ENCODE measurements around the gene CCDC85A. TPM values are rescaled to one million over a fixed set of nuclear protein-coding genes. Genes with fewer than 3 reads are reported as not detected.

Gene CCDC85A
- polyA plus RNA-seq, 1 of the 3 experiments (the other 2 are of a cell fraction): 48.7 TPM

DNA sequence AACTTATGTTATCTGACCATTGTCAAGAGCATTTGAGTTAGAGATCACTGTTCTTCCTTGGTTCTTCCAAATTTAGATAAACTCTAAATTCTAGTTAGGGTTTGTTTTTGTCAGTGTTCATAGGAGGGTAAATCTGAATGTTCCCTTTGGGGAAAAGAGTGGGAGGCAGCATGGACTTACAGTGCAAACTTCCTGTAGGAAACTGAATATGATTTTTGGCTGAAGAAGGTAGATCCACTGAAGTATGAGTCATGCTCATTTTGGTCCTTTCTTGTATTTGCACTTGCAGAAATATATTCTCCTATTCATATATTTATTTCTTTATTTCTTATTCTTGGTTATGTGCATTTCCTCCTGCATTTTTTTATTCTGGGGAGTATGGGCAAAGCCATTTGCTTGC, 27.3 kb downstream of the CCDC85A start:
- Histone ChIP-seq H3K79me2 (ENCODE audit: insufficient read depth) (peaks cover 100% of the 10 kb centered on the region), H3K4me3 (ENCODE audit: low read depth in 2 of 2, low read length in 1 of 2) (no peak overlapping the region), H3K4me1 (ENCODE audit: control insufficient read depth in 1 of 2, insufficient read depth in 2 of 2, low read depth in 1 of 2, low read length in 1 of 2) (peaks cover 0 to 24% of the 10 kb centered on the region in 2 experiments; a peak in 1 of 4 replicates), H2AFZ (ENCODE audit: low read depth) (no peak overlapping the region), H3K9ac (no peak overlapping the region), H3K36me3 (replicated peaks in 1 of 2; ENCODE audit: control insufficient read depth in 1 of 2, insufficient read depth in 2 of 2, low read length in 1 of 2) (peaks cover 14 to 71% of the 10 kb centered on the region in 2 experiments), H3K9me3 (no peaks in the 10 kb centered on the region), H3K27ac (ENCODE audit: low read depth in 2 of 2, low read length in 1 of 2) (peak overlapping the region in 1 of 2 experiments; percentile 33; a peak in 1 of 4 replicates), H3K4me2 (no peak overlapping the region), H3F3A (replicated peaks; ENCODE audit: insufficient read depth) (peaks cover 53% of the 10 kb centered on the region), H3K9me2 (no peaks in the 10 kb centered on the region), H3K27me3 (ENCODE audit: insufficient read depth) (no peaks in the 10 kb centered on the region), H4K20me1 (ENCODE audit: insufficient read depth) (peaks cover 74% of the 10 kb centered on the region)
- CTCF ChIA-PET: no interaction called here
- no peak for DNase-seq
- POLR2A ChIA-PET: no interaction called here
- TF ChIP-seq FOXJ3 (CRISPR knock-in tag; IDR thresholded peaks at IDR 0.05) (no peak), RCOR1 (IDR thresholded peaks at IDR 0.05; ENCODE audit: low read length) (no peak), EZH2phosphoT487 (IDR thresholded peaks at IDR 0.05; ENCODE audit: borderline replicate concordance, low read depth) (no peak), JUND (IDR thresholded peaks at IDR 0.05) (no peak), ELF1 (IDR thresholded peaks at IDR 0.05) (no peak), FOSL2 (IDR thresholded peaks at IDR 0.05; ENCODE audit: borderline replicate concordance, low read depth) (no peak), RFX5 (IDR thresholded peaks at IDR 0.05; ENCODE audit: low read length) (no peak), YY1 (IDR thresholded peaks at IDR 0.05; ENCODE audit: low read depth) (no peak), NFIC (IDR thresholded peaks at IDR 0.05; ENCODE audit: borderline replicate concordance) (no peak), CHD2 (IDR thresholded peaks at IDR 0.05; ENCODE audit: low read length, partially characterized antibody) (no peak), EP300 (IDR thresholded peaks at IDR 0.05; ENCODE audit: borderline replicate concordance in 1 of 2, low read depth in 1 of 2, low read length in 1 of 2) (no peak), MEF2A (IDR thresholded peaks at IDR 0.05; ENCODE audit: borderline replicate concordance, low read depth) (no peak)
- TF ChIP-seq, protein P1, sequence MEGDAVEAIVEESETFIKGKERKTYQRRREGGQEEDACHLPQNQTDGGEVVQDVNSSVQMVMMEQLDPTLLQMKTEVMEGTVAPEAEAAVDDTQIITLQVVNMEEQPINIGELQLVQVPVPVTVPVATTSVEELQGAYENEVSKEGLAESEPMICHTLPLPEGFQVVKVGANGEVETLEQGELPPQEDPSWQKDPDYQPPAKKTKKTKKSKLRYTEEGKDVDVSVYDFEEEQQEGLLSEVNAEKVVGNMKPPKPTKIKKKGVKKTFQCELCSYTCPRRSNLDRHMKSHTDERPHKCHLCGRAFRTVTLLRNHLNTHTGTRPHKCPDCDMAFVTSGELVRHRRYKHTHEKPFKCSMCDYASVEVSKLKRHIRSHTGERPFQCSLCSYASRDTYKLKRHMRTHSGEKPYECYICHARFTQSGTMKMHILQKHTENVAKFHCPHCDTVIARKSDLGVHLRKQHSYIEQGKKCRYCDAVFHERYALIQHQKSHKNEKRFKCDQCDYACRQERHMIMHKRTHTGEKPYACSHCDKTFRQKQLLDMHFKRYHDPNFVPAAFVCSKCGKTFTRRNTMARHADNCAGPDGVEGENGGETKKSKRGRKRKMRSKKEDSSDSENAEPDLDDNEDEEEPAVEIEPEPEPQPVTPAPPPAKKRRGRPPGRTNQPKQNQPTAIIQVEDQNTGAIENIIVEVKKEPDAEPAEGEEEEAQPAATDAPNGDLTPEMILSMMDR (IDR thresholded peaks at IDR 0.05): no peak
- TF ChIP-seq, protein P2, sequence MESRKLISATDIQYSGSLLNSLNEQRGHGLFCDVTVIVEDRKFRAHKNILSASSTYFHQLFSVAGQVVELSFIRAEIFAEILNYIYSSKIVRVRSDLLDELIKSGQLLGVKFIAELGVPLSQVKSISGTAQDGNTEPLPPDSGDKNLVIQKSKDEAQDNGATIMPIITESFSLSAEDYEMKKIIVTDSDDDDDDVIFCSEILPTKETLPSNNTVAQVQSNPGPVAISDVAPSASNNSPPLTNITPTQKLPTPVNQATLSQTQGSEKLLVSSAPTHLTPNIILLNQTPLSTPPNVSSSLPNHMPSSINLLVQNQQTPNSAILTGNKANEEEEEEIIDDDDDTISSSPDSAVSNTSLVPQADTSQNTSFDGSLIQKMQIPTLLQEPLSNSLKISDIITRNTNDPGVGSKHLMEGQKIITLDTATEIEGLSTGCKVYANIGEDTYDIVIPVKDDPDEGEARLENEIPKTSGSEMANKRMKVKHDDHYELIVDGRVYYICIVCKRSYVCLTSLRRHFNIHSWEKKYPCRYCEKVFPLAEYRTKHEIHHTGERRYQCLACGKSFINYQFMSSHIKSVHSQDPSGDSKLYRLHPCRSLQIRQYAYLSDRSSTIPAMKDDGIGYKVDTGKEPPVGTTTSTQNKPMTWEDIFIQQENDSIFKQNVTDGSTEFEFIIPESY (IDR thresholded peaks at IDR 0.05; ENCODE audit: borderline replicate concordance, low read depth): no peak
- TF ChIP-seq, protein P3, sequence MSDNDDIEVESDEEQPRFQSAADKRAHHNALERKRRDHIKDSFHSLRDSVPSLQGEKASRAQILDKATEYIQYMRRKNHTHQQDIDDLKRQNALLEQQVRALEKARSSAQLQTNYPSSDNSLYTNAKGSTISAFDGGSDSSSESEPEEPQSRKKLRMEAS (IDR thresholded peaks at IDR 0.05; ENCODE audit: low read depth): no peak

DNA sequence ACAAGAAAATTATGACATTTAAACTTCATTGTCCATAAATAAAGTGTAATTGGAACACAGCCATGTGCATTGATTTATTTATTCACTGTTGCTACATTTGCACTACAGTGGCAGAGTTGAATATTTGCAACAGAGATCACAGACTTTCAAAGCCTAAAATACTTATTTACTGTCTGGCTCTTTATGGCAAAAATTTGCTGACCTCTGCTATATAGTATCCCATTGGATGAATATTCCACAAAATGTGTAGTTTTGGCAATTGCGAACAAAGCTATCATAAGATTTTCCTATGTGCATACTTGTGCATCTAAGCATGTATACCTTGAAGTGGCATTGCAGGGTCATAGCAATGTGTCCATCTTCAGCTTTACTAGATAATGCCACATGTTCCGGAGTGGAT, 32.1 kb downstream of the CCDC85A start:
- DNase-seq: no peak
- Histone ChIP-seq H3K79me2 (ENCODE audit: insufficient read depth) (peaks cover 100% of the 10 kb centered on the region), H3K36me3 (replicated peaks in 1 of 2; ENCODE audit: control insufficient read depth in 1 of 2, insufficient read depth in 2 of 2, low read length in 1 of 2) (peaks cover 5 to 78% of the 10 kb centered on the region in 2 experiments), H3F3A (replicated peaks; ENCODE audit: insufficient read depth) (peaks cover 53% of the 10 kb centered on the region), H3K4me1 (ENCODE audit: control insufficient read depth in 1 of 2, insufficient read depth in 2 of 2, low read depth in 1 of 2, low read length in 1 of 2) (peaks cover 0 to 7% of the 10 kb centered on the region in 2 experiments; a peak in 1 of 4 replicates), H3K27me3 (ENCODE audit: insufficient read depth) (no peaks in the 10 kb centered on the region), H3K4me2 (peak overlapping the region; percentile 35; the same call in 1 of the 2 replicates), H3K4me3 (ENCODE audit: low read depth in 2 of 2, low read length in 1 of 2) (peak overlapping the region in 1 of 2 experiments; percentile 19; a peak in 1 of 4 replicates), H3K9ac (no peak overlapping the region), H3K27ac (ENCODE audit: low read depth in 2 of 2, low read length in 1 of 2) (peak overlapping the region in 1 of 2 experiments; percentile 33; a peak in 1 of 4 replicates), H2AFZ (ENCODE audit: low read depth) (no peak overlapping the region), H3K9me3 (no peaks in the 10 kb centered on the region), H4K20me1 (ENCODE audit: insufficient read depth) (peaks cover 88% of the 10 kb centered on the region), H3K9me2 (no peaks in the 10 kb centered on the region)
- WGBS (ENCODE audit: low lambda C conversion rate): 82% methylated on average over 2 of the region's 2 CpGs
- POLR2A ChIA-PET: no interaction called here
- CTCF ChIA-PET: no interaction called here
- TF ChIP-seq, protein P4, sequence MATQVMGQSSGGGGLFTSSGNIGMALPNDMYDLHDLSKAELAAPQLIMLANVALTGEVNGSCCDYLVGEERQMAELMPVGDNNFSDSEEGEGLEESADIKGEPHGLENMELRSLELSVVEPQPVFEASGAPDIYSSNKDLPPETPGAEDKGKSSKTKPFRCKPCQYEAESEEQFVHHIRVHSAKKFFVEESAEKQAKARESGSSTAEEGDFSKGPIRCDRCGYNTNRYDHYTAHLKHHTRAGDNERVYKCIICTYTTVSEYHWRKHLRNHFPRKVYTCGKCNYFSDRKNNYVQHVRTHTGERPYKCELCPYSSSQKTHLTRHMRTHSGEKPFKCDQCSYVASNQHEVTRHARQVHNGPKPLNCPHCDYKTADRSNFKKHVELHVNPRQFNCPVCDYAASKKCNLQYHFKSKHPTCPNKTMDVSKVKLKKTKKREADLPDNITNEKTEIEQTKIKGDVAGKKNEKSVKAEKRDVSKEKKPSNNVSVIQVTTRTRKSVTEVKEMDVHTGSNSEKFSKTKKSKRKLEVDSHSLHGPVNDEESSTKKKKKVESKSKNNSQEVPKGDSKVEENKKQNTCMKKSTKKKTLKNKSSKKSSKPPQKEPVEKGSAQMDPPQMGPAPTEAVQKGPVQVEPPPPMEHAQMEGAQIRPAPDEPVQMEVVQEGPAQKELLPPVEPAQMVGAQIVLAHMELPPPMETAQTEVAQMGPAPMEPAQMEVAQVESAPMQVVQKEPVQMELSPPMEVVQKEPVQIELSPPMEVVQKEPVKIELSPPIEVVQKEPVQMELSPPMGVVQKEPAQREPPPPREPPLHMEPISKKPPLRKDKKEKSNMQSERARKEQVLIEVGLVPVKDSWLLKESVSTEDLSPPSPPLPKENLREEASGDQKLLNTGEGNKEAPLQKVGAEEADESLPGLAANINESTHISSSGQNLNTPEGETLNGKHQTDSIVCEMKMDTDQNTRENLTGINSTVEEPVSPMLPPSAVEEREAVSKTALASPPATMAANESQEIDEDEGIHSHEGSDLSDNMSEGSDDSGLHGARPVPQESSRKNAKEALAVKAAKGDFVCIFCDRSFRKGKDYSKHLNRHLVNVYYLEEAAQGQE (IDR thresholded peaks at IDR 0.05; ENCODE audit: low read depth, low read length): no peak
- TF ChIP-seq RFX5 (IDR thresholded peaks at IDR 0.05; ENCODE audit: low read length) (no peak), NFIC (IDR thresholded peaks at IDR 0.05; ENCODE audit: borderline replicate concordance) (no peak), MEF2A (IDR thresholded peaks at IDR 0.05; ENCODE audit: borderline replicate concordance, low read depth) (no peak), JUND (IDR thresholded peaks at IDR 0.05) (no peak), GABPA (IDR thresholded peaks at IDR 0.05; ENCODE audit: low read depth) (no peak), NRF1 (IDR thresholded peaks at IDR 0.05; ENCODE audit: low read depth, low read length) (no peak)
- TF ChIP-seq, protein P5, sequence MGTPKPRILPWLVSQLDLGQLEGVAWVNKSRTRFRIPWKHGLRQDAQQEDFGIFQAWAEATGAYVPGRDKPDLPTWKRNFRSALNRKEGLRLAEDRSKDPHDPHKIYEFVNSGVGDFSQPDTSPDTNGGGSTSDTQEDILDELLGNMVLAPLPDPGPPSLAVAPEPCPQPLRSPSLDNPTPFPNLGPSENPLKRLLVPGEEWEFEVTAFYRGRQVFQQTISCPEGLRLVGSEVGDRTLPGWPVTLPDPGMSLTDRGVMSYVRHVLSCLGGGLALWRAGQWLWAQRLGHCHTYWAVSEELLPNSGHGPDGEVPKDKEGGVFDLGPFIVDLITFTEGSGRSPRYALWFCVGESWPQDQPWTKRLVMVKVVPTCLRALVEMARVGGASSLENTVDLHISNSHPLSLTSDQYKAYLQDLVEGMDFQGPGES (IDR thresholded peaks at IDR 0.05; ENCODE audit: low read depth, low read length): no peak
- TF ChIP-seq, protein P3 (IDR thresholded peaks at IDR 0.05; ENCODE audit: low read depth): no peak

Measured in SK-N-SH (cell line).